A673 (cell line): ENCODE results near the gene CCDC12.

ENCODE experiments used
- EZH2 ChIP-seq: fragments of 200-600 bp; sonication (generic); IDR thresholded peaks from 2 replicates; pipeline ENCODE4 v1.6.1; 2017; ENCODE audit warnings: borderline replicate concordance, low read depth, mild to moderate bottlenecking, mixed read lengths, antibody characterized with exemption, low read length; ENCODE audit not compliant: poor library complexity, severe bottlenecking
- TF ChIP-seq, protein P1 (sequence below): fragments of 300-800, 200-600 bp; sonication (generic); conservative IDR thresholded peaks from 2 replicates; pipeline ENCODE4 v1.5.1; 2017; ENCODE audit warnings: low read depth, mild to moderate bottlenecking, antibody characterized with exemption, low read length, moderate library complexity, mixed read lengths

- TF ChIP-seq, protein P1, sequence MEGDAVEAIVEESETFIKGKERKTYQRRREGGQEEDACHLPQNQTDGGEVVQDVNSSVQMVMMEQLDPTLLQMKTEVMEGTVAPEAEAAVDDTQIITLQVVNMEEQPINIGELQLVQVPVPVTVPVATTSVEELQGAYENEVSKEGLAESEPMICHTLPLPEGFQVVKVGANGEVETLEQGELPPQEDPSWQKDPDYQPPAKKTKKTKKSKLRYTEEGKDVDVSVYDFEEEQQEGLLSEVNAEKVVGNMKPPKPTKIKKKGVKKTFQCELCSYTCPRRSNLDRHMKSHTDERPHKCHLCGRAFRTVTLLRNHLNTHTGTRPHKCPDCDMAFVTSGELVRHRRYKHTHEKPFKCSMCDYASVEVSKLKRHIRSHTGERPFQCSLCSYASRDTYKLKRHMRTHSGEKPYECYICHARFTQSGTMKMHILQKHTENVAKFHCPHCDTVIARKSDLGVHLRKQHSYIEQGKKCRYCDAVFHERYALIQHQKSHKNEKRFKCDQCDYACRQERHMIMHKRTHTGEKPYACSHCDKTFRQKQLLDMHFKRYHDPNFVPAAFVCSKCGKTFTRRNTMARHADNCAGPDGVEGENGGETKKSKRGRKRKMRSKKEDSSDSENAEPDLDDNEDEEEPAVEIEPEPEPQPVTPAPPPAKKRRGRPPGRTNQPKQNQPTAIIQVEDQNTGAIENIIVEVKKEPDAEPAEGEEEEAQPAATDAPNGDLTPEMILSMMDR, result no peak
- TF ChIP-seq EZH2, result no peak
Observed at GRCh38 chr3:46922871-46923558, 53.5 kb downstream of the CCDC12 start.
